ENCODE results near the gene SPART.

DNA sequence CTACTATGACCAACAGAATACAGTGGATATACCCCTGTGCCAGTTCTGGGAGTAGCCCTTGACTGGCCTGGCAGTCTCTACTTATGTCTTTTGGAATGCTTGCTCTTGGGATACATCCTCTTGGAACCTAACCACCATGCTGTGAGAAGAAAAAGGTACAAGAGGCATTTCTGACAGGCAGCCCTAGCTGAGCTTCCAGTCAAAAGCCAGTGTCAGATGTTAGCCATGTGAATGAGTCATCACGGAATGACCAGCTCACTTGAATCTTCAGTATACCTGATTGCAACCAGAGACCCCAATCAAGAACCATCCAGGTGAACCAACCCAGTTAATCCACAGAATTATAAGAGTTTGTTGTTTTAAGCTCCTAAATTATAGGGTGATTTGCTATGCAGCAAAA, 52.7 kb downstream of the SPART start:
- TF ChIP-seq, protein P1, sequence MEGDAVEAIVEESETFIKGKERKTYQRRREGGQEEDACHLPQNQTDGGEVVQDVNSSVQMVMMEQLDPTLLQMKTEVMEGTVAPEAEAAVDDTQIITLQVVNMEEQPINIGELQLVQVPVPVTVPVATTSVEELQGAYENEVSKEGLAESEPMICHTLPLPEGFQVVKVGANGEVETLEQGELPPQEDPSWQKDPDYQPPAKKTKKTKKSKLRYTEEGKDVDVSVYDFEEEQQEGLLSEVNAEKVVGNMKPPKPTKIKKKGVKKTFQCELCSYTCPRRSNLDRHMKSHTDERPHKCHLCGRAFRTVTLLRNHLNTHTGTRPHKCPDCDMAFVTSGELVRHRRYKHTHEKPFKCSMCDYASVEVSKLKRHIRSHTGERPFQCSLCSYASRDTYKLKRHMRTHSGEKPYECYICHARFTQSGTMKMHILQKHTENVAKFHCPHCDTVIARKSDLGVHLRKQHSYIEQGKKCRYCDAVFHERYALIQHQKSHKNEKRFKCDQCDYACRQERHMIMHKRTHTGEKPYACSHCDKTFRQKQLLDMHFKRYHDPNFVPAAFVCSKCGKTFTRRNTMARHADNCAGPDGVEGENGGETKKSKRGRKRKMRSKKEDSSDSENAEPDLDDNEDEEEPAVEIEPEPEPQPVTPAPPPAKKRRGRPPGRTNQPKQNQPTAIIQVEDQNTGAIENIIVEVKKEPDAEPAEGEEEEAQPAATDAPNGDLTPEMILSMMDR (IDR thresholded peaks at IDR 0.05), result no peak
- TF ChIP-seq ZFX (IDR thresholded peaks at IDR 0.05; ENCODE audit: borderline replicate concordance), result no peak
